PC-9 (cell line): ENCODE measurements around the gene KATNAL1. TPM values are rescaled to one million over a fixed set of nuclear protein-coding genes. Genes with fewer than 3 reads are reported as not detected.

Source experiments
- BruUV-seq: library from RNA; stranded (reverse); fragments of 400-500 nt; replicated peaks from 2 replicates; lab custom pipeline; 2021; lab: Mats Ljungman, UMichigan
- CTCF ChIA-PET: fragments of 300-600 bp; sonication (Branson Sonifier 250); formaldehyde crosslinking; loops from one replicate; lab custom pipeline; 2022; ENCODE audit warnings: antibody characterized with exemption; lab: Charles Lee
- POLR2A ChIA-PET: fragments of 300-600 bp; sonication (Branson Sonifier 250); formaldehyde crosslinking; loops from one replicate; lab custom pipeline; 2022; ENCODE audit warnings: antibody characterized with exemption; ENCODE audit not compliant: unreplicated experiment; lab: Charles Lee
- DNase-seq, 2 experiments: peaks; one replicate each; pipeline versions ENCODE4 v3.0.0 to v3.0.0-alpha.2; 2015 to 2022; ENCODE audit warnings: mixed read lengths in 1 of 2
- H2AFZ ChIP-seq: fragments of 200-600 bp; sonication (generic); 2 replicates; pipeline ENCODE4 v1.8.1; 2017; ENCODE audit warnings: antibody characterized with exemption
- H3F3A ChIP-seq: fragments of 200-600 bp; sonication (generic); 2 replicates; pipeline ENCODE4 v1.8.1; 2017; ENCODE audit warnings: antibody characterized with exemption, mild to moderate bottlenecking, low read depth; ENCODE audit not compliant: insufficient read depth
- H3K27ac ChIP-seq: fragments of 200-600 bp; sonication (generic); 2 replicates; pipeline ENCODE4 v1.6.1; 2016; ENCODE audit warnings: mixed run types
- H3K27me3 ChIP-seq: fragments of 200-600 bp; sonication (generic); 2 replicates; pipeline ENCODE4 v1.6.1; 2016; ENCODE audit warnings: low read depth, mixed run types; ENCODE audit not compliant: insufficient read depth
- H3K36me3 ChIP-seq: fragments of 200-600 bp; sonication (generic); 2 replicates; pipeline ENCODE4 v1.6.1; 2016; ENCODE audit warnings: low read depth, mixed run types
- H3K4me1 ChIP-seq: fragments of 200-600 bp; sonication (generic); replicated peaks from 2 replicates; pipeline ENCODE4 v1.6.1; 2016; ENCODE audit warnings: mixed run types; ENCODE audit not compliant: insufficient read depth
- H3K4me2 ChIP-seq: fragments of 200-600 bp; sonication (generic); 2 replicates; pipeline ENCODE4 v1.6.1; 2017; ENCODE audit warnings: mixed run types
- H3K4me3 ChIP-seq: fragments of 200-600 bp; sonication (generic); 2 replicates; pipeline ENCODE4 v1.6.1; 2016; ENCODE audit warnings: mixed run types
- H3K79me2 ChIP-seq: fragments of 200-600 bp; sonication (generic); 2 replicates; pipeline ENCODE4 v1.6.1; 2017; ENCODE audit warnings: low read depth, mixed run types
- H3K9me2 ChIP-seq: fragments of 200-600 bp; sonication (generic); 2 replicates; pipeline ENCODE4 v1.8.1; 2017; ENCODE audit warnings: mild to moderate bottlenecking; ENCODE audit not compliant: insufficient read depth
- H3K9me3 ChIP-seq: fragments of 200-600 bp; sonication (generic); 2 replicates; pipeline ENCODE4 v1.8.1; 2016; ENCODE audit warnings: low read depth; ENCODE audit not compliant: insufficient read depth
- H4K20me1 ChIP-seq: fragments of 200-600 bp; sonication (generic); 2 replicates; pipeline ENCODE4 v1.8.1; 2017; ENCODE audit not compliant: insufficient read depth
- EZH2 ChIP-seq: fragments of 200-600 bp; sonication (generic); IDR thresholded peaks from 2 replicates; pipeline ENCODE4 v1.8.0; 2017; ENCODE audit warnings: antibody characterized with exemption, low read depth
- intact Hi-C: fragments of 100-400 bp; cut with micrococcal nuclease; formaldehyde crosslinking; loops from one replicate; pipeline ENCODE4 v1.10.0; 2022; ENCODE audit not compliant: unreplicated experiment
- total RNA-seq: library from RNA; stranded (reverse); gene quantifications from 2 replicates; pipeline ENCODE4 v1.2.3, GENCODE V29; 2021
- TF ChIP-seq, protein P1 (sequence below): fragments of 200-600 bp; sonication (generic); conservative IDR thresholded peaks from 2 replicates; pipeline ENCODE4 v1.6.1; 2017; ENCODE audit warnings: mixed run types, antibody characterized with exemption, mild to moderate bottlenecking, moderate library complexity

KATNAL1 gene
- total RNA-seq, 1 experiment from 2014 or later, result 11.8 TPM

DNA sequence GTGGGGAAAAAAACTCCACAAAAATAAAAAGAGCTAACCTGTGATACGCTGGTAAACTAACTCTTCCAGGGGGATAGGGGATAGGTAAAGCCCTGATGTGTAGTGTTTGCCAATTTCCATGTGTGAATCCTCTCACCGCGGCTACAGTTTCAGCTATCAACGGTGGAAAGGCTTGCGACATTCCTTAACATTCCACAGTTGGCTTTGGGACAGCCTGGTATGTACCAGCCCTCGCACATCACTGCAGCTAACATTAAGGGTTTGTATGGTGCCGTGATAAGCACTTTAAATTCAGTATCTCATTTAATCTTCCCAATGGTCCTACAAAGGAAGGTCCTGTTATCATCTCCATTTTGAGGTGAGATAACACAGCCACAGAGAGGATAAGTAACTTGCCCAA is 112.4 kb downstream of the KATNAL1 start:
- no peak overlapping the region for H3K27ac ChIP-seq
- ChIA-PET POLR2A (no interaction called here), CTCF (no interaction called here)
- no TSS peak for BruUV-seq
- no peak overlapping the region for H2AFZ ChIP-seq
- no peaks in the 10 kb centered on the region for H3F3A ChIP-seq
- no peak for DNase-seq
- no peaks in the 10 kb centered on the region for H3K9me3 ChIP-seq
- no peaks in the 10 kb centered on the region for H4K20me1 ChIP-seq
- intact Hi-C loops, result no loop called here
- no peaks in the 10 kb centered on the region for H3K4me1 ChIP-seq
- no peak for TF ChIP-seq EZH2
- TF ChIP-seq, protein P1, sequence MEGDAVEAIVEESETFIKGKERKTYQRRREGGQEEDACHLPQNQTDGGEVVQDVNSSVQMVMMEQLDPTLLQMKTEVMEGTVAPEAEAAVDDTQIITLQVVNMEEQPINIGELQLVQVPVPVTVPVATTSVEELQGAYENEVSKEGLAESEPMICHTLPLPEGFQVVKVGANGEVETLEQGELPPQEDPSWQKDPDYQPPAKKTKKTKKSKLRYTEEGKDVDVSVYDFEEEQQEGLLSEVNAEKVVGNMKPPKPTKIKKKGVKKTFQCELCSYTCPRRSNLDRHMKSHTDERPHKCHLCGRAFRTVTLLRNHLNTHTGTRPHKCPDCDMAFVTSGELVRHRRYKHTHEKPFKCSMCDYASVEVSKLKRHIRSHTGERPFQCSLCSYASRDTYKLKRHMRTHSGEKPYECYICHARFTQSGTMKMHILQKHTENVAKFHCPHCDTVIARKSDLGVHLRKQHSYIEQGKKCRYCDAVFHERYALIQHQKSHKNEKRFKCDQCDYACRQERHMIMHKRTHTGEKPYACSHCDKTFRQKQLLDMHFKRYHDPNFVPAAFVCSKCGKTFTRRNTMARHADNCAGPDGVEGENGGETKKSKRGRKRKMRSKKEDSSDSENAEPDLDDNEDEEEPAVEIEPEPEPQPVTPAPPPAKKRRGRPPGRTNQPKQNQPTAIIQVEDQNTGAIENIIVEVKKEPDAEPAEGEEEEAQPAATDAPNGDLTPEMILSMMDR, result no peak
- no peaks in the 10 kb centered on the region for H3K79me2 ChIP-seq
- H3K4me3 ChIP-seq, result no peak overlapping the region
- no peaks in the 10 kb centered on the region for H3K9me2 ChIP-seq
- no peaks in the 10 kb centered on the region for H3K36me3 ChIP-seq
- no peak overlapping the region for H3K4me2 ChIP-seq
- H3K27me3 ChIP-seq, result no peaks in the 10 kb centered on the region

DNA sequence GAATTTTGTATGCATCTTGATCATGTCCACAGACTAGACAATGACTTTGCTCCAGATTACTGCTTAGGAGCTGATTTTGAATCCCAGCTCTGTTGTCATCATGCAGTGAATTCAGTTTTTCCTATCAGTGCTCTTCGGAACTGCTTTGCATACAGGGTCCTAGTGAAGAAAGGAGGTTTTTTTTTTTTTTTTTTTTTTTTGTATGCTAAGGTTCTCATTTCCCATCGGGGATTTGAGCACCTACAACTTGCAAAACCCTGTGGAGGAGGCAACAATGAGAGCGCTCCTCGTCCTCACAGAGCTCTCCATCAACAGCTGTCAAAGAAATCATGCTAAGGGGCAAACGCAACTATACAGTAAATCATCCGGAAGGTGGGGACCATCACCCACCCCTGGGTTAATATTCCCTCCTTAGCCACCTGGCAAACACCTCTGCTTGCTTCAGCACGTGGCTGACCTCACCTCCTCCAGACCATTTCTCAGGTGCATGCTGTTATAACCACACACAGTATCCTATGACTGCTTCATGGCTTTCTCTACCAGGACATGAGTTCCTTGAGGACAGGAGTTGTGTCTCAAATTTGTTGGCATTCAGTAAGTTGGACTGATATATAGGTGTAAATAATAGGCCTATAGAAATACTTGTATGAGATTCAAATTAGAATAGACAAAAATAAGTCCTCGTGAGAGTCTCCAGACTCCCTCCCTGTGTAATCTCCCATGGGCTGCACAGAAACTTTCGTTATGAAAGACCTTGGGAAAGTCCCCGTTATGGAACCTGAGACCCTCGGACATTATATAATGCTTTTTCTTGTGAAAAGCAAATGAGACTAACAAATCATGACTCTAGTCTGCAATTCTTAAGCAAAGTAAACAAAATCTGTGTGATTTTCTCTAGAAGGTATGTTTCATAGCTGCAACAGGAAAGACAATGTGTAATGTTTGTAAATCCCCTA is 113.8 kb downstream of the KATNAL1 start:
- no peaks in the 10 kb centered on the region for H3K4me1 ChIP-seq
- TF ChIP-seq, protein P1, result no peak
- no peak for TF ChIP-seq EZH2
- H3K4me2 ChIP-seq, result no peak overlapping the region
- ChIA-PET CTCF (no interaction called here), POLR2A (no interaction called here)
- intact Hi-C loops, result no loop called here
- H3K9me2 ChIP-seq, result no peaks in the 10 kb centered on the region
- no peak overlapping the region for H2AFZ ChIP-seq
- no peak overlapping the region for H3K27ac ChIP-seq
- no peaks in the 10 kb centered on the region for H4K20me1 ChIP-seq
- no peak overlapping the region for H3K4me3 ChIP-seq
- H3K36me3 ChIP-seq, result no peaks in the 10 kb centered on the region
- BruUV-seq, result no TSS peak
- no peaks in the 10 kb centered on the region for H3K79me2 ChIP-seq
- H3K27me3 ChIP-seq, result no peaks in the 10 kb centered on the region
- H3F3A ChIP-seq, result no peaks in the 10 kb centered on the region
- no peaks in the 10 kb centered on the region for H3K9me3 ChIP-seq
- no peak for DNase-seq

DNA sequence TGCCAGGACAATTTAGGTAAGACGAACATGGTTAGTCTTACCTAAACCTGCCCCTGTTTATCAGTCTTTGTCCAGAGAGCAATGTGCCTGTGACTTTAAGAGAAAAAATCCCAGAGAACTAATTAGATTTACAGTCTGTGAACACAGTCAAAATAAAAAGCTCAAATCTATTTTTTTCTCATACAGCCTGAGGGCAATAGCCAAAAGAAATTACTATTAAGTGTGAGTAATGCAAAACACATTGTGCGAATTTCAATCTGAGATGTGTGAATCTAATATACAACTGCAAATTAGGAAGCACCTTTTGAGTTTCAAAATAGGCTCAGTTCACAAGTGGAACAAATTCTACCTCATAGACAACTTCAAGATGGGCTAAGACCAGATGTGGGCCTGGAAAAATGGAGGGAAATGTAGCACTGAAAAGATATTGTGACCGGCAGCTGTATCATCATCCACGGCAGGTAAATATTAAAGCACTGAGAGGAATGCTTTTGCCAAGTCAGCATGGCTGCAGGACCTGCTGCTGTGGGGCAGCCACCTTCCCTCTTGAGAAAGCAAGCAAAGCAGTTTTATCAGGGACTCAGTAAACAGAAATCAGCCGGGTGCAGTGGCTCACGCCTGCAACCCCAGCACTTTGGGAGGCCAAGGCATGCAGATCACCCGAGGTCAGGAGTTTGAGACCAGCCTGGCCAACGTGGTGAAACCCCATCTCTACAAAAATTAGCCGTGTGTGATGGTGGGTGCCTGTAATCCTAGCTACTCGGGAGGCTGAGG is 114.8 kb downstream of the KATNAL1 start:
- no peaks in the 10 kb centered on the region for H3K9me2 ChIP-seq
- no peaks in the 10 kb centered on the region for H4K20me1 ChIP-seq
- no TSS peak for BruUV-seq
- POLR2A ChIA-PET, result no interaction called here
- no peaks in the 10 kb centered on the region for H3K4me1 ChIP-seq
- no peak overlapping the region for H3K4me3 ChIP-seq
- H3K36me3 ChIP-seq, result no peaks in the 10 kb centered on the region
- no peak overlapping the region for H2AFZ ChIP-seq
- DNase-seq, result no peak
- H3K27me3 ChIP-seq, result no peaks in the 10 kb centered on the region
- H3K4me2 ChIP-seq, result no peak overlapping the region
- no peaks in the 10 kb centered on the region for H3K9me3 ChIP-seq
- no peaks in the 10 kb centered on the region for H3F3A ChIP-seq
- intact Hi-C loops, result no loop called here
- CTCF ChIA-PET, result no interaction called here
- H3K79me2 ChIP-seq, result no peaks in the 10 kb centered on the region
- no peak for TF ChIP-seq EZH2
- TF ChIP-seq, protein P1, result no peak
- H3K27ac ChIP-seq, result no peak overlapping the region
